ENCODE results near the gene PCGF1.
"Not testable (repeated sequence)": the region's sequence is repeated elsewhere in the genome, so short reads cannot be mapped to it uniquely, and the experiment has no call there.

PCGF1 gene

GRCh38 chr2:74459503-74460118 lies 47.9 kb downstream of the PCGF1 start:
- peak overlapping the region in 1 of 2 experiments; percentile 77; a peak in 2 of 4 replicates for H3K4me3 ChIP-seq (ENCODE audit: low read depth in 1 of 2, low read length in 2 of 2)
- H3K4me2 ChIP-seq (ENCODE audit: insufficient read depth, low read length) = peak overlapping the region; percentile 97
- H3K4me1 ChIP-seq (ENCODE audit: insufficient read depth, low read length) = peaks cover 58% of the 10 kb centered on the region
- not testable (repeated sequence) for DNase-seq; H3K27me3 ChIP-seq (ENCODE audit: insufficient read depth, low read length, poor library complexity); H3K9me3 ChIP-seq (ENCODE audit: insufficient read depth, low read length, severe bottlenecking); ATAC-seq (ENCODE audit: insufficient read depth, low read depth); H4K20me1 ChIP-seq (ENCODE audit: insufficient read depth, low read length); H2AFZ ChIP-seq (ENCODE audit: low read depth, low read length)
- peak overlapping the region; percentile 86 for H3K9ac ChIP-seq (ENCODE audit: low read depth, low read length)
- peak overlapping the region; percentile 48 for H3K27ac ChIP-seq (ENCODE audit: low read length)
- peaks cover 33% of the 10 kb centered on the region for H3K36me3 ChIP-seq (ENCODE audit: insufficient read depth, low read length)
- H3K79me2 ChIP-seq (ENCODE audit: insufficient read depth, low read length) = peaks cover 51% of the 10 kb centered on the region

GRCh38 chr2:74458938-74459363 lies 48.5 kb downstream of the PCGF1 start:
- Histone ChIP-seq H3K4me1 (ENCODE audit: insufficient read depth, low read length) (peaks cover 57% of the 10 kb centered on the region), H3K4me2 (ENCODE audit: insufficient read depth, low read length) (peak overlapping the region; percentile 97), H3K9ac (ENCODE audit: low read depth, low read length) (peak overlapping the region; percentile 86), H3K27me3 (ENCODE audit: insufficient read depth, low read length, poor library complexity) (no peaks in the 10 kb centered on the region), H2AFZ (ENCODE audit: low read depth, low read length) (peak overlapping the region; percentile 72), H3K9me3 (ENCODE audit: insufficient read depth, low read length, severe bottlenecking) (no peaks in the 10 kb centered on the region), H3K79me2 (ENCODE audit: insufficient read depth, low read length) (peaks cover 44% of the 10 kb centered on the region), H3K4me3 (ENCODE audit: low read depth in 1 of 2, low read length in 2 of 2) (peak overlapping the region; percentile 77 to 94), H4K20me1 (ENCODE audit: insufficient read depth, low read length) (peaks cover 4% of the 10 kb centered on the region), H3K27ac (ENCODE audit: low read length) (peak overlapping the region; percentile 88), H3K36me3 (ENCODE audit: insufficient read depth, low read length) (peaks cover 33% of the 10 kb centered on the region)
- ATAC-seq (ENCODE audit: insufficient read depth, low read depth) (no peak), DNase-seq (no peak)
- TF ChIP-seq EZH2 (IDR thresholded peaks at IDR 0.05; ENCODE audit: borderline replicate concordance, low read depth, low read length, severe bottlenecking) (no peak), CTCF (IDR thresholded peaks at IDR 0.05; ENCODE audit: borderline replicate concordance, extremely low read depth, low read length, poor library complexity, severe bottlenecking) (no peak)

GRCh38 chr2:74458132-74458937 lies 49.2 kb downstream of the PCGF1 start, which contains the start of gene WBP1:
Gene WBP1 (plus strand): TSS chr2:74458438. CDS start chr2:74458603, 165 bp downstream.
- peaks cover 55% of the 10 kb centered on the region for H3K4me1 ChIP-seq (ENCODE audit: insufficient read depth, low read length)
- peaks cover 40% of the 10 kb centered on the region for H3K79me2 ChIP-seq (ENCODE audit: insufficient read depth, low read length)
- H3K27me3 ChIP-seq (ENCODE audit: insufficient read depth, low read length, poor library complexity) = no peaks in the 10 kb centered on the region
- H3K4me3 ChIP-seq (ENCODE audit: low read depth in 1 of 2, low read length in 2 of 2) = peak within 1 kb of the TSS; percentile 77 to 94
- peak; percentile 100 for DNase-seq
- H3K9ac ChIP-seq (ENCODE audit: low read depth, low read length) = peak within 1 kb of the TSS; percentile 86
- H4K20me1 ChIP-seq (ENCODE audit: insufficient read depth, low read length) = peaks cover 3% of the 10 kb centered on the region
- H2AFZ ChIP-seq (ENCODE audit: low read depth, low read length) = peak within 1 kb of the TSS; percentile 72
- H3K9me3 ChIP-seq (ENCODE audit: insufficient read depth, low read length, severe bottlenecking) = no peaks in the 10 kb centered on the region
- peak within 1 kb of the TSS; percentile 97 for H3K4me2 ChIP-seq (ENCODE audit: insufficient read depth, low read length)
- TF ChIP-seq EZH2 (IDR thresholded peaks at IDR 0.05; ENCODE audit: borderline replicate concordance, low read depth, low read length, severe bottlenecking) (no peak), CTCF (IDR thresholded peaks at IDR 0.05; ENCODE audit: borderline replicate concordance, extremely low read depth, low read length, poor library complexity, severe bottlenecking) (no peak)
- peak within 1 kb of the TSS; percentile 88 for H3K27ac ChIP-seq (ENCODE audit: low read length)
- H3K36me3 ChIP-seq (ENCODE audit: insufficient read depth, low read length) = peaks cover 32% of the 10 kb centered on the region
- peak; percentile 87 for ATAC-seq (ENCODE audit: insufficient read depth, low read depth)

All from DND-41 (cell line).